DOHH2 (cell line): ENCODE measurements around the gene CST1.
"Not testable (repeated sequence)": the region's sequence is repeated elsewhere in the genome, so short reads cannot be mapped to it uniquely, and the experiment has no call there.

Experiments used
- H3F3A ChIP-seq: fragments of 200-600 bp; sonication (generic), shearing (Covaris generic); 2 replicates; pipeline ENCODE4 v1.6.0; 2016; ENCODE audit warnings: antibody characterized with exemption, mild to moderate bottlenecking; ENCODE audit not compliant: control insufficient read depth, insufficient read depth
- H3K27ac ChIP-seq: fragments of 200-600 bp; sonication (generic); 2 replicates; pipeline ENCODE4 v1.5.1; 2014; ENCODE audit warnings: low read depth, mild to moderate bottlenecking, low read length, moderate library complexity
- H3K27me3 ChIP-seq: fragments of 200-600 bp; sonication (generic); 2 replicates; pipeline ENCODE4 v1.6.1; 2014; ENCODE audit warnings: mild to moderate bottlenecking, low read length, mixed read lengths; ENCODE audit not compliant: control insufficient read depth
- H3K36me3 ChIP-seq: fragments of 200-600 bp; sonication (generic); 2 replicates; pipeline ENCODE4 v1.6.1; 2014; ENCODE audit warnings: mild to moderate bottlenecking, low read length, moderate library complexity, mixed read lengths; ENCODE audit not compliant: control insufficient read depth
- H3K4me1 ChIP-seq: fragments of 200-600 bp; sonication (generic); 2 replicates; pipeline ENCODE4 v1.6.1; 2014; ENCODE audit warnings: mild to moderate bottlenecking, low read length, mixed read lengths; ENCODE audit not compliant: control insufficient read depth
- H3K4me2 ChIP-seq: fragments of 200-600 bp; sonication (generic); 2 replicates; pipeline ENCODE4 v1.6.0; 2014; ENCODE audit warnings: mild to moderate bottlenecking, low read length, moderate library complexity
- H3K4me3 ChIP-seq: fragments of 200-600 bp; sonication (generic); 2 replicates; pipeline ENCODE4 v1.5.1; 2014; ENCODE audit warnings: mild to moderate bottlenecking, low read length, mixed read lengths
- H3K79me2 ChIP-seq: fragments of 200-600 bp; sonication (generic); 2 replicates; pipeline ENCODE4 v1.6.1; 2014; ENCODE audit warnings: mild to moderate bottlenecking, low read length, mixed read lengths; ENCODE audit not compliant: control insufficient read depth
- H3K9me2 ChIP-seq: fragments of 200-600 bp; sonication (generic); replicated peaks from 2 replicates; pipeline ENCODE4 v1.6.1; 2014; ENCODE audit warnings: mild to moderate bottlenecking, low read length, mixed read lengths; ENCODE audit not compliant: control insufficient read depth
- H3K9me3 ChIP-seq: fragments of 200-600 bp; sonication (generic); 2 replicates; pipeline ENCODE4 v1.6.1; 2014; ENCODE audit warnings: antibody characterized with exemption, low read length, mixed read lengths; ENCODE audit not compliant: control insufficient read depth, insufficient read depth
- H4K20me1 ChIP-seq: fragments of 200-600 bp; sonication (generic); 2 replicates; pipeline ENCODE4 v1.6.0; 2014; ENCODE audit warnings: low read depth, mild to moderate bottlenecking, antibody characterized with exemption, low read length, moderate library complexity; ENCODE audit not compliant: control insufficient read depth, insufficient read depth
- CTCF ChIP-seq: fragments of 200-600 bp; sonication (generic); IDR thresholded peaks from one replicate; pipeline ENCODE4 v1.5.1; 2014; ENCODE audit warnings: antibody characterized with exemption, mild to moderate bottlenecking, low read depth, low read length; ENCODE audit not compliant: poor library complexity, severe bottlenecking
- EZH2phosphoT487 ChIP-seq: fragments of 200-600 bp; sonication (generic); IDR thresholded peaks from 2 replicates; pipeline ENCODE4 v1.6.1; 2017; ENCODE audit warnings: borderline replicate concordance, mild to moderate bottlenecking, antibody characterized with exemption, low read length, moderate library complexity, mixed read lengths

CST1 gene

DNA sequence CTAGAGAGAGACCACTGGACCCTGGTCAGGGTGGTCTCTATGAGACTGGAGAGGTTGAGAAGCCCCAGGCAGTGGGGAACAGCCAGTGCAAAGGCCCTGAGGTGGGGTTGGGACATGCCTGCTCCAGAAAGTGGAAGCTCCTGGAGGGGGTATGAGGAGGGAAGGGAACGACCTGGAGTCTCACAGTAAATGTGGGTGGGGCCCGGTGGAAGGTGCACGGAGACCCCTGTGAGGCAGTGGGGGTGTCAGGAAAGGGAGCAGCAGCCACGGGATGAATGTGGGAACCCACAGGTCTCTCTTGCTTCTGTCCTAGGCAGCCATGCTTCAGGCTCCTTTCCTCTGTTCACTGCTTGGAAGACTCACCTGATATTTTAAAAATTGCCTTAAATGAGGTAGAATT lies 1.3 kb upstream of the CST1 start:
- no peak overlapping the region for H3K27ac ChIP-seq
- H3K36me3 ChIP-seq: no peaks in the 10 kb centered on the region
- TF ChIP-seq EZH2phosphoT487 (no peak), CTCF (no peak)
- H3K4me3 ChIP-seq: no peak overlapping the region
- no peaks in the 10 kb centered on the region for H3F3A ChIP-seq
- H3K9me2 ChIP-seq: no peaks in the 10 kb centered on the region
- no peaks in the 10 kb centered on the region for H3K4me1 ChIP-seq
- H4K20me1 ChIP-seq: no peaks in the 10 kb centered on the region
- H3K27me3 ChIP-seq: no peaks in the 10 kb centered on the region
- no peaks in the 10 kb centered on the region for H3K79me2 ChIP-seq
- H3K9me3 ChIP-seq: no peaks in the 10 kb centered on the region
- H3K4me2 ChIP-seq: no peak overlapping the region

DNA sequence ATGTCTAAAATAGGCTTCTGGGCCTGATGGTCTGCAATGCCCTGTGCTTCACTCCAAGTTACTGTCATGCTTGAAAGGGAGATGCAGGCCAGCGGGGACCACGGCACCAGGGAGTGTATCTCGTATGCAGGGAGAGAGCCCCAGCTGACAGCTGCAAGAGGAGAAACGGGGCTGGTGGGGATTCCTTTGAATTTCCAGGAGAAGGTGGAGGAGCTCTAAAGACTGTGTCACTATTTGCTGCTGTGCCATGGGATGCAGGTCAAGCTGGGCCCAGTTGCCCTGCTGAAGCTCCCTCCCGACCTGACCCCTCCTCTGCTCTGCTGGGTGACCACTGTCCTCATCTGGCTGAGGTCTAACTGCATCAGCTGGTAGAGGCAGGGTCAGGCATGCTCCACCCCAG lies 989 bp downstream of the CST1 start:
- Histone ChIP-seq H3F3A (no peaks in the 10 kb centered on the region), H3K9me3 (no peaks in the 10 kb centered on the region), H3K4me3 (no peak overlapping the region), H3K27ac (no peak overlapping the region), H3K36me3 (no peaks in the 10 kb centered on the region), H3K27me3 (no peaks in the 10 kb centered on the region), H3K9me2 (no peaks in the 10 kb centered on the region), H3K79me2 (no peaks in the 10 kb centered on the region), H3K4me2 (no peak overlapping the region), H3K4me1 (no peaks in the 10 kb centered on the region), H4K20me1 (no peaks in the 10 kb centered on the region)
- TF ChIP-seq CTCF (no peak), EZH2phosphoT487 (no peak)

DNA sequence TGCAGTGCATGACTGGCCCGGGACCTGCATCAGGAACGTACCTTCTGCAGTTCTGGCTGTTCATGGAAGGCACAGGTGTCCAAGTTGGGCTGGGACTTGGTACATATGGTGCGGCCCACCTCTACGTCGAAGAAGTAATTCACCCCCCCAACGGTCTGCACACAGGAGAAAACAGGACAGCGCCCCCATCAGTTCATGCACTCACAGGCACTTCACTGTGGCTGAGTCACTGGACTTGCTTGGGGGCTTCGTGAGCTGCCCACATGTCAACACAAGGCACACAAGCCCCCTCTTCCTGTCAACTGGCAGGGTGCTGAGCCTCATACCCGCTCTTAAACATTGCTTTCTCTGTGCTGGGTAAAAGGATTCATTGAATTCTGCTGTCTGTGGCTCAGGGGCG lies 1.8 kb downstream of the CST1 start:
- H3K4me2 ChIP-seq, H3F3A ChIP-seq, H3K9me3 ChIP-seq, H4K20me1 ChIP-seq, H3K36me3 ChIP-seq, H3K27ac ChIP-seq, H3K27me3 ChIP-seq, H3K4me3 ChIP-seq, H3K9me2 ChIP-seq, H3K4me1 ChIP-seq, H3K79me2 ChIP-seq: not testable (repeated sequence)

DNA sequence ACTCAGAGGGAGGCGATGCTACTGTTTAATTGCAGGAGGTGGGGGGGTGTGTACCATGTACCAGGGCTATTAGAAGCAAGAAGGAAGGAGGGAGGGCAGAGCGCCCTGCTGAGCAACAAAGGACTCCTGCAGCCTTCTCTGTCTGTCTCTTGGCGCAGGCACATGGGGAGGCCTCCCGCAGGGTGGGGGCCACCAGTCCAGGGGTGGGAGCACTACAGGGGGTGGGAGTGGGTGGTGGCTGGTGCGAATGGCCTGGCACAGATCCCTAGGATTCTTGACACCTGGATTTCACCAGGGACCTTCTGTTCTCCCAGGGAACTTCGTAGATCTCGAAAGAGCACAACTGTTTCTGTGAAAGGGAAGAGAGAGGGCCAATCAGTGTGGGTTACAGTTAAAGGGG lies 3.2 kb downstream of the CST1 start:
- not testable (repeated sequence) for H3K79me2 ChIP-seq, H3K4me1 ChIP-seq, H3F3A ChIP-seq, H4K20me1 ChIP-seq, H3K9me3 ChIP-seq, H3K36me3 ChIP-seq, H3K27ac ChIP-seq, H3K9me2 ChIP-seq, H3K27me3 ChIP-seq, H3K4me3 ChIP-seq, H3K4me2 ChIP-seq

- not testable (repeated sequence) for H3K9me3 ChIP-seq, H3F3A ChIP-seq, H3K4me2 ChIP-seq, H3K27ac ChIP-seq, H3K36me3 ChIP-seq, H4K20me1 ChIP-seq, H3K9me2 ChIP-seq, H3K27me3 ChIP-seq, H3K79me2 ChIP-seq, H3K4me3 ChIP-seq, H3K4me1 ChIP-seq
Observed at GRCh38 chr20:23747092-23747491, 3.6 kb downstream of the CST1 start.
